Stimulated activated CD4-positive, alpha-beta T cell treated with anti-CD3 and anti-CD28 coated beads, TNF-alpha, amount 100 ng/mL, for 4 hours (primary cell): ENCODE measurements around the gene OR2J3.
"Not testable (repeated sequence)": the region's sequence is repeated elsewhere in the genome, so short reads cannot be mapped to it uniquely, and the experiment has no call there.

Experiments used
- DNase-seq, 3 experiments: peaks; one replicate each; pipeline ENCODE4 v3.0.0-alpha.2; 2020; ENCODE audit warnings: low read depth in 3 of 3

Gene OR2J3

GRCh38 chr6:29107758-29108157 is at the start of gene OR2J3:
Gene OR2J3 (plus strand): TSS chr6:29108058. CDS start chr6:29111891, 3,833 bp downstream.
- DNase-seq, result no peak

GRCh38 chr6:29071831-29072723 is 35.8 kb upstream of the OR2J3 start:
- no peak for DNase-seq

- DNase-seq, result no peak
These were observed 28.7 kb upstream of the OR2J3 start for GRCh38 chr6:29079203-29079602.

- DNase-seq, result no peak
These were observed 26.5 kb upstream of the OR2J3 start for GRCh38 chr6:29081312-29081711.

- no peak for DNase-seq
These were observed 25.4 kb upstream of the OR2J3 start for GRCh38 chr6:29082457-29082856.

- DNase-seq, result no peak
These were observed 20.6 kb upstream of the OR2J3 start, which contains the start of gene OR2B3 for GRCh38 chr6:29087213-29087612. Gene OR2B3 (minus strand): TSS chr6:29087313. CDS start chr6:29087248, 65 bp downstream.

GRCh38 chr6:29092957-29093356 is 14.9 kb upstream of the OR2J3 start:
- no peak for DNase-seq

- no peak for DNase-seq
These were observed 10.1 kb upstream of the OR2J3 start for GRCh38 chr6:29097803-29098202.

- no peak for DNase-seq
These were observed 8.7 kb upstream of the OR2J3 start, which contains the start of gene OR2J1 for GRCh38 chr6:29099190-29099589. Gene OR2J1 (plus strand): TSS chr6:29099490. CDS start chr6:29100943, 1,453 bp downstream.

GRCh38 chr6:29112135-29112534 is 4.3 kb downstream of the OR2J3 start:
- no peak for DNase-seq

- DNase-seq, result not testable (repeated sequence)
These were observed 7.1 kb downstream of the OR2J3 start for GRCh38 chr6:29114964-29115363.

- DNase-seq, result no peak
These were observed 21.6 kb downstream of the OR2J3 start for GRCh38 chr6:29129326-29130012.

GRCh38 chr6:29130644-29131043 is 22.8 kb downstream of the OR2J3 start:
- DNase-seq, result no peak

- DNase-seq, result no peak
These were observed 23.8 kb downstream of the OR2J3 start for GRCh38 chr6:29131691-29132090.

- DNase-seq, result no peak
These were observed 29.9 kb downstream of the OR2J3 start for GRCh38 chr6:29137724-29138123.

- no peak for DNase-seq
These were observed 33.7 kb downstream of the OR2J3 start for GRCh38 chr6:29141606-29142005.

GRCh38 chr6:29142309-29142708 is 34.5 kb downstream of the OR2J3 start:
- DNase-seq, result no peak

GRCh38 chr6:29146179-29146578 is 38.3 kb downstream of the OR2J3 start:
- DNase-seq, result no peak

- DNase-seq, result no peak
These were observed 39.2 kb downstream of the OR2J3 start for GRCh38 chr6:29147074-29147473.

GRCh38 chr6:29149444-29149843 is 41.6 kb downstream of the OR2J3 start:
- not testable (repeated sequence) for DNase-seq

GRCh38 chr6:29153083-29153482 is 45.2 kb downstream of the OR2J3 start:
- no peak for DNase-seq

- DNase-seq, result not testable (repeated sequence)
These were observed 47.3 kb downstream of the OR2J3 start for GRCh38 chr6:29155182-29155581.

- DNase-seq, result not testable (repeated sequence)
These were observed 52.1 kb downstream of the OR2J3 start for GRCh38 chr6:29159922-29160321.
